Left ventricle myocardium inferior (tissue), 1 donor: Measurements from ENCODE around the gene AGAP1. TPM values are rescaled to one million over a fixed set of nuclear protein-coding genes. Genes with fewer than 3 reads are reported as not detected.

Experiments used
- DNase-seq: peaks from one replicate; pipeline ENCODE4 v3.0.0-alpha.2; 2020
- H3K27ac ChIP-seq: fragments of 200-600 bp; replicated peaks from 2 replicates; pipeline ENCODE4 v1.8.0; 2021
- H3K27me3 ChIP-seq: fragments of 200-600 bp; 2 replicates; pipeline ENCODE4 v1.8.0; 2021; ENCODE audit warnings: low read depth
- H3K36me3 ChIP-seq: fragments of 200-600 bp; 2 replicates; pipeline ENCODE4 v1.8.0; 2021
- H3K4me1 ChIP-seq: fragments of 200-600 bp; 2 replicates; pipeline ENCODE4 v1.8.0; 2021
- H3K4me3 ChIP-seq: fragments of 200-600 bp; 2 replicates; pipeline ENCODE4 v1.8.0; 2021; ENCODE audit warnings: mild to moderate bottlenecking, moderate library complexity
- H3K9me3 ChIP-seq: fragments of 200-600 bp; replicated peaks from 2 replicates; pipeline ENCODE4 v1.8.0; 2021
- intact Hi-C: fragments of 100-400 bp; cut with micrococcal nuclease; formaldehyde crosslinking; loops from one replicate; pipeline ENCODE4 v1.11.0; 2022
- total RNA-seq: library from RNA; stranded (reverse); fragmentation: NEBNext Ultra II Directional; extraction: Animal tissue kit (Norgen Biotek cat#: 25700); gene quantifications from one replicate; pipeline ENCODE4 v1.2.1, GENCODE V29; 2021
- TF ChIP-seq, protein P1 (sequence below): fragments of 200-600 bp; IDR thresholded peaks from 2 replicates; pipeline ENCODE4 v1.8.0; 2021; ENCODE audit warnings: antibody characterized with exemption, mild to moderate bottlenecking, borderline replicate concordance
- donor health status: DM: no; HTN: yes; CAD: no; lungs with severe emphysema.

The AGAP1 gene
- total RNA-seq, 1 donor from 2014 or later = 18.1 TPM

DNA sequence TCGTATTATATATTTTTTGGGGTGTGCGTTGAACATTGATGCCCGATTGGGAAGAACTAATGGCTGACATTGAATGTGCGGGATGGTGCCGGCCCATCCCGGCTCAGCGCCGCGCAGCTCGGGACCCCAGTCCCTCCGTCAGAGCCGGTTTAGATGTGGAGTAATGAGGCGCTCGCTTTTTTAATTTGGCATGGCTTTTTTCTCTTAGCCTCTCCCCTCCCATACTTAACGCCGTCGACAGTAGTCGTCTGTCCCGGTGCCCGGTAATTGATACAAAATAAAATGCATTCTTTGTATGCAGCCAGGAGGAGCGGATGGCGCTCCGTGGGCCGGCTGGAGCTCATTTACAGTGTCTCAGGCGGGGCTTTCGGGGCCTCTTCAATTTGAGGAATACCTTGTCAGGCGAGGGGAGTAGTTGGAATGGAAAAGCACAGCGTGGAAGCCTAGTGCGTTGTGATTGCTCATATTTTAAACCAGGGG lies 465.1 kb downstream of the AGAP1 start:
- intact Hi-C loops = no loop called here
- Histone ChIP-seq H3K36me3 (peaks cover 3% of the 10 kb centered on the region), H3K4me3 (no peak overlapping the region), H3K27ac (no peak overlapping the region), H3K9me3 (no peaks in the 10 kb centered on the region), H3K27me3 (peaks cover 6% of the 10 kb centered on the region), H3K4me1 (no peaks in the 10 kb centered on the region)
- TF ChIP-seq, protein P1, sequence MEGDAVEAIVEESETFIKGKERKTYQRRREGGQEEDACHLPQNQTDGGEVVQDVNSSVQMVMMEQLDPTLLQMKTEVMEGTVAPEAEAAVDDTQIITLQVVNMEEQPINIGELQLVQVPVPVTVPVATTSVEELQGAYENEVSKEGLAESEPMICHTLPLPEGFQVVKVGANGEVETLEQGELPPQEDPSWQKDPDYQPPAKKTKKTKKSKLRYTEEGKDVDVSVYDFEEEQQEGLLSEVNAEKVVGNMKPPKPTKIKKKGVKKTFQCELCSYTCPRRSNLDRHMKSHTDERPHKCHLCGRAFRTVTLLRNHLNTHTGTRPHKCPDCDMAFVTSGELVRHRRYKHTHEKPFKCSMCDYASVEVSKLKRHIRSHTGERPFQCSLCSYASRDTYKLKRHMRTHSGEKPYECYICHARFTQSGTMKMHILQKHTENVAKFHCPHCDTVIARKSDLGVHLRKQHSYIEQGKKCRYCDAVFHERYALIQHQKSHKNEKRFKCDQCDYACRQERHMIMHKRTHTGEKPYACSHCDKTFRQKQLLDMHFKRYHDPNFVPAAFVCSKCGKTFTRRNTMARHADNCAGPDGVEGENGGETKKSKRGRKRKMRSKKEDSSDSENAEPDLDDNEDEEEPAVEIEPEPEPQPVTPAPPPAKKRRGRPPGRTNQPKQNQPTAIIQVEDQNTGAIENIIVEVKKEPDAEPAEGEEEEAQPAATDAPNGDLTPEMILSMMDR = no peak
- no peak for DNase-seq

DNA sequence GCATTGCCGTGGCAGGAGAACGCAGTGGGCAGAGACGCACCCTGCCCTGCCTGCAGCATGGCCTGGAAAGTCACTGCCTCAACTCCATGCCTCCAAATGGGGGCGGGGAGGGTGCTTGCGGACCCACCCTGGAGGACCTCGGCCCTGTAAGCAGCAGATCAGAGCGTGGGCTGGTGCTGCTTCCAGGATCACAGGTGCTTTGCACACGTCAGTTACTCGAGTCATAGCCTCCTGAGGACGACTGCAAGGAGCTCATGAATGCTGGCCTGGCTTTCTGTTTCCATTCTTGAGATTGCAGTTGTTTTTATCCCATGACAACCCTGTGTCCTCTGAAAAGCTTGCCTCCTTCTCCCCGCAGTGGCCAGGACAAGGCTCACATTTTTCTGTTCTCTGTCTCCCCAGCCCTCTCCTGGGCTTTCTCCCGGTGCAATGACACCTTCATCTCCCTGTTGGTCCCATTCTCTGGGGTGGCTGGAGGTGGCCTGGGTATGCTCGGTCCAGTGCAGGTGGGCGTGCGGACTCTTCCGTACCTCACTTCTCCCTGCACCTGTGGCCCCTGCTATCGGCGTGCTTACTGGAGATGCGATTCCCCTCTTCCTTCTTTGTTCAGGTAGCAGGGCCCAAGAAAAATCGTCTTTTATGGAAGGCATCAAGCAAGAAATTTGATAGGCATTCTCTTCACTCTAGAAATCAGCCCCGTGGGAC lies 466.3 kb downstream of the AGAP1 start:
- no peaks in the 10 kb centered on the region for H3K4me1 ChIP-seq
- H3K4me3 ChIP-seq = no peak overlapping the region
- peaks cover 3% of the 10 kb centered on the region for H3K36me3 ChIP-seq
- TF ChIP-seq, protein P1 = no peak
- intact Hi-C loops = no loop called here
- peaks cover 6% of the 10 kb centered on the region for H3K27me3 ChIP-seq
- no peak for DNase-seq
- H3K27ac ChIP-seq = no peak overlapping the region
- no peaks in the 10 kb centered on the region for H3K9me3 ChIP-seq

DNA sequence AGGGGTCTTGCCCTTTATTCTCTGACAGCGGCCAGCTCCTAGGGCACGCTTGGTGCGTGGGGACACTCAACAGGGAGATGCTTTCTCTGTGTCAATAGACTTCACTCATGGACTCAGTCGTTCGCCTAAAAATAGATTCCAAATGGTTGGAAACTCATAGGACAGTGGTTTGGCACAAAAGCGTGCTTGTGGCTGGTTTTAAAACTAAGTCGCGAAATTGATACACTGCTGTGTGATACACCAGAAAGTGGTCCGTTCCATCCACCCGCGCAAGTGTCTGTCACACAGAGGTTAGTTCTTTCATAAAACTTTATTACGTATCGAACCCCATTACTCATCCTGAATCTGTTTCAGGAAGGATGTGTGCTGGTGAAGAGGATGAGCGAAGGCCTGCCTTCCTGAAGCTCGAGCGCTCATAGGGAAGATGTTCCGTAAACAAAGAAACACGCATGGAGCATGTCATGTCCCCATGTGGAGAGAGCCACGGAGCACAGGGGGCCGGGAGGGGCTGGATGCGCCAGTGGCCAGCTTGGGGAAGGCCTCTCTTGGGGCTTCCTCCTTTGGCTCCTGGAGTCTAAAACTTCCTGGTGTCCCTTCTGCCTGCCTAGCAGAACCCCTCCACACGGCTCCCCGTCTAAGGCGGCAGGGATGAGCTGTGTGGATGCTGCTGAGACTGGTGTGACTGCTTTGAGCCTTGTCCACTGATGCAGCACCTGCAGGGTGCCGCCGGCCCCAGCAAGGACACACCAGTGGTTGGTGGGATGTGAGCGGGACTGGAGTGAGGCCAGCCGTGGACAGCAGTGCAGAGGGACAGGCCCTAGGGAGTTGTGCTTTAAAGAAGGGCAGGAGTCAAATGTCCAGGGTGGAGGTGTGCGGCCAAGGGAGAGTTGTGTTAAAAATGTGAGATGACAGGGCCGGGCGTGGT lies 467.1 kb downstream of the AGAP1 start:
- Histone ChIP-seq H3K9me3 (no peaks in the 10 kb centered on the region), H3K27ac (no peak overlapping the region), H3K4me3 (no peak overlapping the region), H3K27me3 (peaks cover 6% of the 10 kb centered on the region), H3K36me3 (peaks cover 3% of the 10 kb centered on the region), H3K4me1 (no peaks in the 10 kb centered on the region)
- intact Hi-C loops = no loop called here
- TF ChIP-seq, protein P1 = no peak
- DNase-seq = no peak

DNA sequence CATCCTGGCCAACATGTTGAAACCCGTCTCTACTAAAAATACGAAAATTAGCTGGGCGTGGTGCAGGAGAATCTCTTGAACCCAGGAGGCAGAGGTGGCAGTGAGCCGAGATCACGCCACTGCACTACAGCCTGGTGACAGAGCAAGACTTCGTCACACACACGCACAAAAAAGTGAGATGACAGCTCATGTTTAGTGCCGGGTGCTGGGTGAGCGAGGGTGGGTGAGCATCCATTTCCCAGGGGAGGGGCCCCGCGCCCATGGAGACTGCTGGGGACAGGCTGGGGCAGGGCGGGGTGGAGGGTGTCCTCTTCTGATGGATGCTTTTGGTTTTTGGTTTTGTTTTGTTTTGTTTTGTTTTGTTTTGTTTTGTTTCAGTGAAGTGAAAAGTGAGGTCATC lies 467.9 kb downstream of the AGAP1 start:
- peaks cover 6% of the 10 kb centered on the region for H3K27me3 ChIP-seq
- no peak overlapping the region for H3K27ac ChIP-seq
- no peaks in the 10 kb centered on the region for H3K9me3 ChIP-seq
- no peaks in the 10 kb centered on the region for H3K4me1 ChIP-seq
- no peak for DNase-seq
- TF ChIP-seq, protein P1 = no peak
- H3K36me3 ChIP-seq = peaks cover 3% of the 10 kb centered on the region
- no peak overlapping the region for H3K4me3 ChIP-seq
- intact Hi-C loops = no loop called here

DNA sequence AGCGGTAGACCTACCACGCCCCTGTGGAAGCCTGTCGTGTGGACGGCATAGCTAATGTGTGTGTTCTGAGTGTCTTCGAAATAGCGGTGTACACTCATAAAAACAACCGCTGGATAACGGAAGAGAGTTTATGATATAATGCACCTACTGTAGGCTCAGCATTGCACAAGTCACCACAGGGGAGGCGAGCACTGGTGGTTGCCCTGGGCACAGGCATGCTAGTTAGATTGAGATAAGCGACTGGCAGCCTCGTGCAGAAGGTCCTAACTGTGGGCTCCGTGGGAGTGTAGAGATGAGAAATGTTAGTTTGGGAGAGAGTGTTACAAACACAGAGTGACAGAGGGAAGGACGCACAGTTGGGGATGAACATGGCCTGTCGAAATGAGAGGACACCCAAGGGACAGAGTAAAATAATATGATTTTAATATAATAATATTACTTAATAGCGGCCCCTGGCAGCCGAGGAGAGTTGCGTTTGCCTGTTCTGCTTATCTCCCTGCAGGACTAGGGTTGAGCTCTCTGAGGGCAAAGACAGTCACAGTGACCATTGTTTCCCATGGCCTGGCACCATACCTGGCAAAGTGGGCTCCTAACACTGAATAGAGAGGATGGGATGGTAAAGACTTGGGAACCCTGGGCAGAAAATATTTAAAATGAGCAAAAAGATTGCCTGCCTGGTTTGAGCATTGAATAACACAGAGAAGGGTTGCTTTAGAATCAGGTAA lies 470.2 kb downstream of the AGAP1 start:
- TF ChIP-seq, protein P1 = no peak
- intact Hi-C loops = no loop called here
- peaks cover 4% of the 10 kb centered on the region for H3K4me1 ChIP-seq
- H3K27me3 ChIP-seq = peaks cover 6% of the 10 kb centered on the region
- no peak overlapping the region for H3K4me3 ChIP-seq
- H3K9me3 ChIP-seq = no peaks in the 10 kb centered on the region
- peaks cover 4% of the 10 kb centered on the region for H3K36me3 ChIP-seq
- H3K27ac ChIP-seq = no peak overlapping the region
- DNase-seq = no peak
